ENCODE results near the gene TBC1D23. TPM values are rescaled to one million over a fixed set of nuclear protein-coding genes. Genes with fewer than 3 reads are reported as not detected.

Gene TBC1D23
- total and polyA plus RNA-seq, 9 of the 15 experiments (the other 6 are each of a cell fraction or from before 2014, with no cell fraction given): 23.4 to 85.8 (median 43.7) TPM

- TF ChIP-seq ZBTB40 (IDR thresholded peaks at IDR 0.05) (no peak), ZBTB40 (CRISPR knock-in tag; IDR thresholded peaks at IDR 0.05) (no peak), MED1 (CRISPR knock-in tag; IDR thresholded peaks at IDR 0.05; ENCODE audit: borderline replicate concordance) (no peak), ZFP30 (CRISPR knock-in tag; IDR thresholded peaks at IDR 0.05; ENCODE audit: borderline replicate concordance) (no peak), CTCF (IDR thresholded peaks at IDR 0.05 in 2 of 3, conservative IDR thresholded peaks at IDR 0.05 in 1 of 3; ENCODE audit: insufficient read depth in 2 of 3, low read depth in 1 of 3, low read length in 3 of 3) (0 out of 6 replicates have a peak, but pooled peaks of 1 of the 3 experiments have one; percentile 31), U2AF1 (optimal IDR thresholded peaks at IDR 0.05; ENCODE audit: low read depth, low read length) (no peak), GATA2 (CRISPR knock-in tag; IDR thresholded peaks at IDR 0.05) (no peak), NELFE (IDR thresholded peaks at IDR 0.05; ENCODE audit: insufficient read depth, insufficient read length) (no peak), NR2C1 (IDR thresholded peaks at IDR 0.05) (no peak), NR2C1 (tag; IDR thresholded peaks at IDR 0.05) (no peak), KLF16 (IDR thresholded peaks at IDR 0.05) (no peak), SNIP1 (IDR thresholded peaks at IDR 0.05; ENCODE audit: low read depth) (no peak), MIER1 (IDR thresholded peaks at IDR 0.05; ENCODE audit: low read depth) (no peak), FOXK2 (conservative IDR thresholded peaks at IDR 0.05 in 1 of 2, IDR thresholded peaks at IDR 0.05 in 1 of 2; ENCODE audit: low read depth in 2 of 2) (peak in 1 of 2 experiments; percentile 29; a peak in 1 of 4 replicates), MTF1 (CRISPR knock-in tag; IDR thresholded peaks at IDR 0.05; ENCODE audit: borderline replicate concordance) (no peak), HES1 (IDR thresholded peaks at IDR 0.05; ENCODE audit: low read depth) (no peak), EP300 (IDR thresholded peaks at IDR 0.05; ENCODE audit: low read length) (no peak), CBFA2T3 (IDR thresholded peaks at IDR 0.05) (no peak)
Measured at GRCh38 chr3:100260081-100260684, 609 bp upstream of the TBC1D23 start (continued).

Measured in K562 (cell line).